ENCODE measurements around the gene TSPAN14.

The TSPAN14 gene

DNA sequence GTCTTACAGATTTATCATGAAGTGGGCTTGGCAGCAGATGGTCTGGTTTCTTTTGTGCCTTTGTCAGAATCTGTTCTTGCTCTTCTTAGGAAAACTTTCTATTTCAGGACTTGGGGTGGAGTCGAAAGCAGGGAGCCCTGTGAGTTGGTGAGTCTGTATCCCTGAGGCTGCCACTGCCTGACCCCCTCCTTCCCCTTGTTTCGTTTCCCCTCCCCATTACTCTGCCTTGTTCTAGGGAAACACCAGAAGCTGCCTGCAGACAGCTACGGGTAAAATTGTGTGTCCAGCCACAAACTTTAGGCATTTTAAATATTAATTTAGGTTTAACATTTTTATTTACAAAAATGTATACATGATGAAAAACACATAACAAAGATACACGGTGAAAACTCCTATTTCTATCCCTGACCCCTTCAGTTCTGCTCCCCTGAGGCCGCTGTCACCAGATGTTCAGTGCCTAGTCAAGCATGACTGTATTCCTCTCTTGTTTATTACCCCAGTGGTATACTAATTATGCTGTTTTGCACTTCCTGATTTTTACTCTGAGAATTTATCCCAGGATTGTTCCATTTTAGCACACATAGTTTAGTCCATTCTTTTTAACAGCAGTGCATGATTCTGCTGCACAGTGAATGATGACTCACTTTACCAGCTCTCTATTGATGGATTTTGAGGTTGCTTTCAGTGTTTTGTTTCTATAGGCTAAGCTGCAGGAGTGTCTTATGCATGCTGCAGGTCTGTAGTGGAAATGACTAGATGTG is 9.1 kb downstream of the TSPAN14 start:
- peak; percentile 57 for DNase-seq (ENCODE audit: low read depth)
- no peak for TF ChIP-seq MYC (IDR thresholded peaks at IDR 0.05; ENCODE audit: low read depth, low read length)
- no peak for TF ChIP-seq POLR2A (IDR thresholded peaks at IDR 0.05; ENCODE audit: extremely low read depth, insufficient read length)
- TF ChIP-seq, protein P1, sequence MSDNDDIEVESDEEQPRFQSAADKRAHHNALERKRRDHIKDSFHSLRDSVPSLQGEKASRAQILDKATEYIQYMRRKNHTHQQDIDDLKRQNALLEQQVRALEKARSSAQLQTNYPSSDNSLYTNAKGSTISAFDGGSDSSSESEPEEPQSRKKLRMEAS (IDR thresholded peaks at IDR 0.05; ENCODE audit: low read depth, low read length) = no peak
- TF ChIP-seq, protein P2, sequence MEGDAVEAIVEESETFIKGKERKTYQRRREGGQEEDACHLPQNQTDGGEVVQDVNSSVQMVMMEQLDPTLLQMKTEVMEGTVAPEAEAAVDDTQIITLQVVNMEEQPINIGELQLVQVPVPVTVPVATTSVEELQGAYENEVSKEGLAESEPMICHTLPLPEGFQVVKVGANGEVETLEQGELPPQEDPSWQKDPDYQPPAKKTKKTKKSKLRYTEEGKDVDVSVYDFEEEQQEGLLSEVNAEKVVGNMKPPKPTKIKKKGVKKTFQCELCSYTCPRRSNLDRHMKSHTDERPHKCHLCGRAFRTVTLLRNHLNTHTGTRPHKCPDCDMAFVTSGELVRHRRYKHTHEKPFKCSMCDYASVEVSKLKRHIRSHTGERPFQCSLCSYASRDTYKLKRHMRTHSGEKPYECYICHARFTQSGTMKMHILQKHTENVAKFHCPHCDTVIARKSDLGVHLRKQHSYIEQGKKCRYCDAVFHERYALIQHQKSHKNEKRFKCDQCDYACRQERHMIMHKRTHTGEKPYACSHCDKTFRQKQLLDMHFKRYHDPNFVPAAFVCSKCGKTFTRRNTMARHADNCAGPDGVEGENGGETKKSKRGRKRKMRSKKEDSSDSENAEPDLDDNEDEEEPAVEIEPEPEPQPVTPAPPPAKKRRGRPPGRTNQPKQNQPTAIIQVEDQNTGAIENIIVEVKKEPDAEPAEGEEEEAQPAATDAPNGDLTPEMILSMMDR (IDR thresholded peaks at IDR 0.05; ENCODE audit: low read depth, low read length) = no peak
- H3K4me3 ChIP-seq (ENCODE audit: low read depth, low read length) = no peak overlapping the region

DNA sequence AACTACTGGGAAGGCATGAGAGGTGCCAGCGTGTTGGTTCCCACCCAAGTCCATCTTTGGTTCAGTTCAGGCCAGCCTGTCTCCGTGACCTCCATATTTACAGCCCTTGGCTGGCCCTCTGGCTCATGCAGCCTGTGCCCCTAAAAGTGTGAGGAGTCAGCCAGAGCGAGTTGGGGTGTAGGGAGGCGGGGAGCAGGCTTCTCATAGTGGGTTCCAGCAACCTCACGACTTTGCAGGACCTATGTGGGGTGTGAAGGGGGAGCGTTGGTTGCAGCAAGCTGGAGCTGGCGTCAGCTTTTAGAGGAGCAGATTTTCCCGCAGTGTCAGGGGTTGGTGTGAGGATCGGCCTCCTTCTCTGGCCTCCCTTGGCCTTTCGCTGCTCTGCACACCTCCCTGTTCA is 9.8 kb downstream of the TSPAN14 start:
- H3K4me3 ChIP-seq (ENCODE audit: low read depth, low read length) = no peak overlapping the region
- TF ChIP-seq MYC (IDR thresholded peaks at IDR 0.05; ENCODE audit: low read depth, low read length) = no peak
- TF ChIP-seq, protein P1 (IDR thresholded peaks at IDR 0.05; ENCODE audit: low read depth, low read length) = no peak
- no peak for TF ChIP-seq POLR2A (IDR thresholded peaks at IDR 0.05; ENCODE audit: extremely low read depth, insufficient read length)
- TF ChIP-seq, protein P2 (IDR thresholded peaks at IDR 0.05; ENCODE audit: low read depth, low read length) = no peak
- DNase-seq (ENCODE audit: low read depth) = no peak

DNA sequence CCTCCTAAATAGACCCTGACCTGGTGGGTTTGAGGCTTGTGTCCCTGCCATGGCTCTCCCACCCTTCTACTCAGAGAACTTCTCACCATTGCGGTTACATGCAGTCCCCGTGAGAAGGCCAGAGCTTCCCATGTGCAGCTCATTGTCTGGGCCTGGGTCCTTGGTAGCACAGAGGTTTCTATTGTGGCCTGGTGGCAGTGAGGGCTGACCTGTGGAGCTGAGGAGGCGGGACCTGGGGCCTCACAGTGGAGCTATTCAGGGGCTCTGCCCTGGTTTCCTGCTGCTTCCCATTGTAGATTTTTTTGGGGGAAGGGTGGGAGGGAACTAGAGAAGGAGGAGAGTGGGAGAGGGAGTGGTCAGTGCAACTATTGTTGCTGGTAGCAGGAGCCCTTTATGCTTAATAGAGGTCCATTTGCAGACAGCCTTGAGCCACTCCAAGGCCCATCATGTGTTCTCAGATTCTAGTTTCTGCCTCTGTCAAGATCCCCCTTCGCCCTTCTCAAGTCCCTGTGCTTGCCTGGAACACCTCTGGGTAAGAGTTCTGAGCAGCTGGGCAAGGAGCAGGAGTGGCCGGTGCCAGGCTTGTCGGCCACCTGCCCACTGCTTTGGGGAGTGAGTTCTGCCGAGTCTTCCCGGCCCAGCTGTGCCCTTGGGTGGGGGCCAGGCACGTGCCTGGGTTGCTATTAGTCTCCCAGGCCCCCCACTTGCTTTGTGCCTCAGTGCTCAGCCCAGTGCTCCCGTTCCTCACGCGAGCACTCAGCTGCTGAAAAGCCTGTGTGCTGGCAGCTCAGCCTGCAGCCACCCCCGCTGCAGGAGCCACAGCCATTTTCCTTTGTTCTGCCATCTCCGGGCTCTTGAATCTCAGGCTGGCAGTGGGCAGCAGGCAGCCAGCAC is 10.7 kb downstream of the TSPAN14 start:
- DNase-seq (ENCODE audit: low read depth) = peak; percentile 47
- no peak overlapping the region for H3K4me3 ChIP-seq (ENCODE audit: low read depth, low read length)
- TF ChIP-seq, protein P1 (IDR thresholded peaks at IDR 0.05; ENCODE audit: low read depth, low read length) = no peak
- TF ChIP-seq, protein P2 (IDR thresholded peaks at IDR 0.05; ENCODE audit: low read depth, low read length) = no peak
- TF ChIP-seq MYC (IDR thresholded peaks at IDR 0.05; ENCODE audit: low read depth, low read length) (no peak), POLR2A (IDR thresholded peaks at IDR 0.05; ENCODE audit: extremely low read depth, insufficient read length) (no peak)

DNA sequence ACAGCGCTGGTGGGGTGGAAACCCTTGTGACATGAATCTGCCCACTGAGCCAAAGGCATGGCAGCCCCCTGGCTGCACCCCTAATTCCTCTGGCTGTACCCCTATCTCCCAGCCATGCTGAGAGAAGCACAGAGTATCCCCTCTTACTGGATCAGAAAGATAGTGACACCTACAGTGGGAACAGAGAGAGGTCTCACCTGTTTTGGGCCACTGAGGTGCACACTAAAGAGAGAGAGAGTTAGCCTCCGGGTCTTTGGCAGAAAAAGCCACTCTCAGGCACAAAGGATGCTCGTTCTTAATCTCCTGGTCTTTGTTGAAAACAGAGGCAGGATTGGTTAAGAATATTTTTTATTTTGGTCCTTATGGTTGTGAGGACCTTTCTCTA is 11.3 kb downstream of the TSPAN14 start:
- TF ChIP-seq, protein P2 (IDR thresholded peaks at IDR 0.05; ENCODE audit: low read depth, low read length) = no peak
- TF ChIP-seq POLR2A (IDR thresholded peaks at IDR 0.05; ENCODE audit: extremely low read depth, insufficient read length) (no peak), MYC (IDR thresholded peaks at IDR 0.05; ENCODE audit: low read depth, low read length) (no peak)
- TF ChIP-seq, protein P1 (IDR thresholded peaks at IDR 0.05; ENCODE audit: low read depth, low read length) = no peak
- no peak overlapping the region for H3K4me3 ChIP-seq (ENCODE audit: low read depth, low read length)
- DNase-seq (ENCODE audit: low read depth) = no peak

DNA sequence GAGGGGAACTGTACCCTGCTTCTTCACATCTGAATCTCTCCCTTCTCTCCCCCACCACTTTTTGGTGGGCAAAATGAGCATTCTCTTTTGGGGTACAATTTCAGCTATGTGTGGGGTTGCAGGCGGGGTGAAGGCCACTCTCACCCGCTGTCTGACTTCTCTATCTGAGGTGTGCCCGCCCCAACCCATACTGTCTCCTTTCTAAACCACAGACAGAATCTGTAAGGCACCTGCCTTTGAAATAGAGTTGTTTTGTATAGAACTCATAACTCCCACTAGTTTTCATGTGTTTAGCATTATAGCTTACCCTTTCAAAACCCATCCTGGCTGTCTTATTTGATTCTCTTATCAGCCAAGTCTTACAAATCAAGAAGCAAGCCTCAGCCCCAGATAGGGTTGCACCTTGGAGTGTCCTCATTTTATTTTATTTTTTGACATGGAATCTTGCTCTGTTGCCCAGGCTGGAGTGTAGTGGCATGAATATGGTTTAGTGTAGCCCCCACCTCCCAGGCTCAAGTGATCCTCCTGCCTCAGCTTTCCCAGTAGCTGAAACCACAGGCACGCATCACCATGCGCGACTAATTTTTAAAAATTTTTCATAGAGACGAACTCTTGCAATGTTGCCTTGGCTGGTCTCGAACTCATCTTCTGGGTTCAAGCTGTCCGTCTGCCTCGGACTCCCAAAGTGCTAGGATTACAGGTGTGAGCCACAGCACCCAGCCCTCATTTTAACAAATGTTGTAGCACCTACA is 11.9 kb downstream of the TSPAN14 start:
- DNase-seq (ENCODE audit: low read depth) = no peak
- TF ChIP-seq, protein P2 (IDR thresholded peaks at IDR 0.05; ENCODE audit: low read depth, low read length) = no peak
- no peak for TF ChIP-seq POLR2A (IDR thresholded peaks at IDR 0.05; ENCODE audit: extremely low read depth, insufficient read length)
- TF ChIP-seq, protein P1 (IDR thresholded peaks at IDR 0.05; ENCODE audit: low read depth, low read length) = no peak
- TF ChIP-seq MYC (IDR thresholded peaks at IDR 0.05; ENCODE audit: low read depth, low read length) = no peak
- no peak overlapping the region for H3K4me3 ChIP-seq (ENCODE audit: low read depth, low read length)

Measured in NB4 (cell line).